KMS-11 (cell line): ENCODE measurements around the gene MB21D2.

Source experiments
- H2AFZ ChIP-seq: fragments of 200-600 bp; sonication (generic); 2 replicates; pipeline ENCODE4 v1.6.1; 2016; ENCODE audit warnings: antibody characterized with exemption, mixed run types, low read depth
- H3K27ac ChIP-seq: fragments of 200-600 bp; sonication (generic); 2 replicates; pipeline ENCODE4 v1.6.1; 2016; ENCODE audit warnings: mild to moderate bottlenecking, mixed run types
- H3K27me3 ChIP-seq: fragments of 200-600 bp; sonication (generic); 2 replicates; pipeline ENCODE4 v1.6.1; 2017; ENCODE audit warnings: mild to moderate bottlenecking, low read depth, mixed run types, moderate library complexity; ENCODE audit not compliant: insufficient read depth
- H3K36me3 ChIP-seq: fragments of 200-600 bp; sonication (generic); 2 replicates; pipeline ENCODE4 v1.6.1; 2017; ENCODE audit warnings: mild to moderate bottlenecking, mixed run types; ENCODE audit not compliant: insufficient read depth
- H3K4me1 ChIP-seq: fragments of 200-600 bp; sonication (generic); 2 replicates; pipeline ENCODE4 v1.6.1; 2016; ENCODE audit warnings: mild to moderate bottlenecking, low read depth, mixed run types; ENCODE audit not compliant: poor library complexity, severe bottlenecking
- H3K4me2 ChIP-seq: fragments of 200-600 bp; sonication (generic); 2 replicates; pipeline ENCODE4 v1.7.0; 2016; ENCODE audit warnings: mild to moderate bottlenecking, mixed run types
- H3K4me3 ChIP-seq: fragments of 200-600 bp; sonication (generic); IDR thresholded peaks from 2 replicates; pipeline ENCODE4 v1.6.1; 2017; ENCODE audit warnings: low read depth, low read length, mixed read lengths; ENCODE audit not compliant: insufficient read depth
- H3K79me2 ChIP-seq: fragments of 200-600 bp; sonication (generic); 2 replicates; pipeline ENCODE4 v1.6.1; 2016; ENCODE audit warnings: low read depth, mixed run types; ENCODE audit not compliant: insufficient read depth
- H3K9ac ChIP-seq: fragments of 200-600 bp; sonication (generic); 2 replicates; pipeline ENCODE4 v1.6.1; 2016; ENCODE audit warnings: mild to moderate bottlenecking, mixed run types
- H4K20me1 ChIP-seq: fragments of 200-600 bp; sonication (generic); 2 replicates; pipeline ENCODE4 v1.6.1; 2016; ENCODE audit warnings: mild to moderate bottlenecking, mixed run types; ENCODE audit not compliant: insufficient read depth
- CTCF ChIP-seq: fragments of 200-600 bp; sonication (generic); conservative IDR thresholded peaks from 2 replicates; pipeline ENCODE4 v1.6.1; 2017; ENCODE audit warnings: low read depth, mild to moderate bottlenecking, antibody characterized with exemption, low read length, moderate library complexity, mixed read lengths

MB21D2 gene

GRCh38 chr3:192929146-192929545 is 11.5 kb upstream of the MB21D2 start:
- no peak overlapping the region for H3K4me2 ChIP-seq
- no peak overlapping the region for H3K4me3 ChIP-seq
- no peaks in the 10 kb centered on the region for H3K79me2 ChIP-seq
- no peak for TF ChIP-seq CTCF
- H3K27me3 ChIP-seq: no peaks in the 10 kb centered on the region
- H3K27ac ChIP-seq: no peak overlapping the region
- H3K36me3 ChIP-seq: no peaks in the 10 kb centered on the region
- no peak overlapping the region for H3K9ac ChIP-seq
- H4K20me1 ChIP-seq: no peaks in the 10 kb centered on the region
- H3K4me1 ChIP-seq: no peaks in the 10 kb centered on the region
- no peak overlapping the region for H2AFZ ChIP-seq

- no peak for TF ChIP-seq CTCF
- H3K9ac ChIP-seq: no peak overlapping the region
These were observed 11.1 kb upstream of the MB21D2 start for GRCh38 chr3:192928720-192929119.

GRCh38 chr3:192928016-192928415 is 10.4 kb upstream of the MB21D2 start:
- no peaks in the 10 kb centered on the region for H3K36me3 ChIP-seq
- no peak overlapping the region for H3K4me3 ChIP-seq
- H4K20me1 ChIP-seq: no peaks in the 10 kb centered on the region
- H3K27ac ChIP-seq: no peak overlapping the region
- no peak overlapping the region for H2AFZ ChIP-seq
- H3K4me1 ChIP-seq: no peaks in the 10 kb centered on the region
- H3K9ac ChIP-seq: no peak overlapping the region
- H3K79me2 ChIP-seq: no peaks in the 10 kb centered on the region
- no peak for TF ChIP-seq CTCF
- H3K27me3 ChIP-seq: no peaks in the 10 kb centered on the region
- no peak overlapping the region for H3K4me2 ChIP-seq

More at GRCh38 chr3:192928720-192929119, 11.1 kb upstream of the MB21D2 start:
- Histone ChIP-seq H3K36me3 (no peaks in the 10 kb centered on the region), H2AFZ (no peak overlapping the region), H3K4me3 (no peak overlapping the region), H4K20me1 (no peaks in the 10 kb centered on the region), H3K4me1 (no peaks in the 10 kb centered on the region), H3K79me2 (no peaks in the 10 kb centered on the region), H3K4me2 (no peak overlapping the region), H3K27ac (no peak overlapping the region), H3K27me3 (no peaks in the 10 kb centered on the region)

- Histone ChIP-seq H3K4me1 (no peaks in the 10 kb centered on the region), H3K4me3 (no peak overlapping the region)
- no peak for TF ChIP-seq CTCF
These were observed 9.4 kb upstream of the MB21D2 start for GRCh38 chr3:192927016-192927415.

GRCh38 chr3:192923731-192924130 is 6.1 kb upstream of the MB21D2 start:
- no peak overlapping the region for H3K4me3 ChIP-seq
- H4K20me1 ChIP-seq: no peaks in the 10 kb centered on the region
- H3K9ac ChIP-seq: no peak overlapping the region
- no peaks in the 10 kb centered on the region for H3K36me3 ChIP-seq
- TF ChIP-seq CTCF: no peak
- no peak overlapping the region for H3K27ac ChIP-seq
- no peak overlapping the region for H2AFZ ChIP-seq
- no peaks in the 10 kb centered on the region for H3K79me2 ChIP-seq
- peaks cover 4% of the 10 kb centered on the region for H3K4me1 ChIP-seq
- H3K4me2 ChIP-seq: no peak overlapping the region
- H3K27me3 ChIP-seq: no peaks in the 10 kb centered on the region

More at GRCh38 chr3:192927016-192927415, 9.4 kb upstream of the MB21D2 start:
- Histone ChIP-seq H3K4me2 (no peak overlapping the region), H4K20me1 (no peaks in the 10 kb centered on the region), H3K27me3 (no peaks in the 10 kb centered on the region), H3K27ac (no peak overlapping the region), H3K9ac (no peak overlapping the region), H3K36me3 (no peaks in the 10 kb centered on the region), H2AFZ (no peak overlapping the region), H3K79me2 (no peaks in the 10 kb centered on the region)
